HepG2 (cell line): ENCODE results near the gene UBE3B. TPM values are rescaled to one million over a fixed set of nuclear protein-coding genes. Genes with fewer than 3 reads are reported as not detected.

ENCODE experiments used
- ATAC-seq: fragments of 200-7000 bp; cut with Tn5 transposase; 3 replicates; pipeline ENCODE4 v1.9.1; 2020; ENCODE audit warnings: mild to moderate bottlenecking, moderate library complexity
- BruUV-seq: library from RNA; stranded (reverse); fragments of 400-500 nt; replicated peaks from 2 replicates; lab custom pipeline; 2021; lab: Mats Ljungman, UMichigan
- CTCF ChIA-PET: fragments of 300-600 bp; formaldehyde crosslinking; extraction: SDS; loops from one replicate; lab custom pipeline; 2021; ENCODE audit warnings: low total read pairs, inconsistent platforms, low intra/inter-chr PET ratio; lab: Yijun Ruan, JAX
- POLR2A ChIA-PET: fragments of 350-600 bp; sonication (Branson Sonifier 250); formaldehyde crosslinking; loops from one replicate; lab custom pipeline; 2020; ENCODE audit warnings: antibody characterized with exemption, inconsistent platforms; lab: Yijun Ruan, JAX
- DNase-seq: peaks from one replicate; pipeline ENCODE4 v3.0.0-alpha.2; 2015; ENCODE audit warnings: low spot score
- FAIRE-seq: peaks from 3 replicates; lab custom pipeline; 2011; peaks lifted over from hg19 to GRCh38; lab: Jason Lieb, UNC
- H2AFZ ChIP-seq: one replicate; pipeline ENCODE4 v1.6.1; 2011; ENCODE audit warnings: low read length, inconsistent platforms
- H3K27ac ChIP-seq: fragments of 300-600 bp; 3 replicates; pipeline ENCODE4 v1.8.0; 2011; ENCODE audit warnings: mixed run types, mild to moderate bottlenecking, mixed read lengths, low read length, inconsistent platforms; ENCODE audit not compliant: insufficient read depth; ENCODE audit errors: extremely low read length
- H3K27me3 ChIP-seq, 2 experiments: fragments of 200-600 bp in 1 of 2; 2 replicates in 1 of 2; 3 replicates in 1 of 2; pipeline versions ENCODE4 v1.6.0 to v1.8.0; 2011; ENCODE audit warnings: low read length in 2 of 2, mild to moderate bottlenecking in 2 of 2, moderate library complexity in 2 of 2, inconsistent platforms in 1 of 2; ENCODE audit not compliant: insufficient read depth in 2 of 2, control insufficient read depth in 1 of 2
- H3K36me3 ChIP-seq, 2 experiments: fragments of 200-600 bp in 1 of 2; replicated peaks in 1 of 2; 2 replicates in 1 of 2; 3 replicates in 1 of 2; pipeline versions ENCODE4 v1.5.1 to v1.8.0; 2011; ENCODE audit warnings: low read length in 2 of 2, inconsistent platforms in 1 of 2; ENCODE audit not compliant: insufficient read depth in 2 of 2, control insufficient read depth in 1 of 2
- H3K4me1 ChIP-seq: 2 replicates; pipeline ENCODE4 v1.5.1; 2012; ENCODE audit warnings: low read length, inconsistent platforms; ENCODE audit not compliant: insufficient read depth
- H3K4me2 ChIP-seq: 2 replicates; pipeline ENCODE4 v1.6.0; 2011; ENCODE audit warnings: low read depth, low read length, inconsistent platforms
- H3K4me3 ChIP-seq, 3 experiments: fragments of 200-600 bp in 1 of 3; sonication (generic), shearing (Covaris generic) in 1 of 3; replicated peaks in 1 of 3; 2 replicates each; pipeline ENCODE4 v1.5.1; 2011 to 2016; ENCODE audit warnings: low read length in 3 of 3, inconsistent platforms in 2 of 3, low read depth in 2 of 3, mild to moderate bottlenecking in 2 of 3, control low read depth in 1 of 3, mixed read lengths in 1 of 3; ENCODE audit not compliant: insufficient read depth in 1 of 3
- H3K79me2 ChIP-seq: one replicate; pipeline ENCODE4 v1.6.1; 2011; ENCODE audit warnings: low read length, inconsistent platforms; ENCODE audit not compliant: insufficient read depth
- H3K9ac ChIP-seq: 2 replicates; pipeline ENCODE4 v1.6.0; 2011; ENCODE audit warnings: mild to moderate bottlenecking, low read depth, low read length, inconsistent platforms; ENCODE audit not compliant: insufficient read depth
- H3K9me3 ChIP-seq: 2 replicates; pipeline ENCODE4 v1.5.1; 2012; ENCODE audit warnings: mild to moderate bottlenecking, low read length
- H4K20me1 ChIP-seq: 2 replicates; pipeline ENCODE4 v1.6.0; 2011; ENCODE audit warnings: inconsistent platforms, mild to moderate bottlenecking, low read length, moderate library complexity; ENCODE audit not compliant: insufficient read depth
- GFI1 ChIP-seq: sonication (generic); formaldehyde crosslinking; IDR thresholded peaks from 2 replicates; pipeline ENCODE4 v1.5.0; 2020; ENCODE audit warnings: missing genetic modification reagents, mild to moderate bottlenecking, borderline replicate concordance
- RFXANK ChIP-seq: IDR thresholded peaks from 2 replicates; pipeline ENCODE4 v1.6.1; 2016
- WGBS: methylation state at CpG from one replicate; pipeline ENCODE4 v1.1.6; 2017; ENCODE audit warnings: low lambda C conversion rate; 5-methylcytosine and 5-hydroxymethylcytosine counted together
- in situ Hi-C: cut with HindIII; loops from 2 replicates; pipeline ENCODE4 v1.10.0; 2017; ENCODE audit warnings: low pct_unique_long_range_greater_than_20kb; ENCODE audit not compliant: extremely low pct_ligation_motif_present
- intact Hi-C: fragments of 100-400 bp; cut with micrococcal nuclease; formaldehyde crosslinking; loops from one replicate; pipeline ENCODE4 v1.10.0; 2022; ENCODE audit not compliant: unreplicated experiment
- polyA plus RNA-seq, 8 experiments: library from polyadenylated mRNA; depleted of rRNA in 3 of 8; stranded (reverse) in 7 of 8; unstranded in 1 of 8; fragments of >200 nt; fragmentation: Illumina TruSeq in 4 of 8; extraction: Trizol in 4 of 8; gene quantifications; 2 replicates each; pipeline versions ENCODE4 v1.2.1 to v1.2.3, GENCODE V29; 2011 to 2016; ENCODE audit warnings: low read depth in 4 of 8, missing spikeins in 1 of 8, mixed read lengths in 1 of 8; ENCODE audit not compliant: insufficient read depth in 1 of 8
- total RNA-seq, 5 experiments: library from RNA; depleted of rRNA; stranded (reverse); fragments of >200 nt; fragmentation: Illumina TruSeq; extraction: Trizol; gene quantifications; 2 replicates each; pipeline ENCODE4 v1.2.3, GENCODE V29; 2016; ENCODE audit warnings: low read depth in 1 of 5

The UBE3B gene
- total and polyA plus RNA-seq, 2 of the 13 experiments (the other 11 are each of a cell fraction or from before 2014, with no cell fraction given), result 22.7 to 25.3 TPM

DNA sequence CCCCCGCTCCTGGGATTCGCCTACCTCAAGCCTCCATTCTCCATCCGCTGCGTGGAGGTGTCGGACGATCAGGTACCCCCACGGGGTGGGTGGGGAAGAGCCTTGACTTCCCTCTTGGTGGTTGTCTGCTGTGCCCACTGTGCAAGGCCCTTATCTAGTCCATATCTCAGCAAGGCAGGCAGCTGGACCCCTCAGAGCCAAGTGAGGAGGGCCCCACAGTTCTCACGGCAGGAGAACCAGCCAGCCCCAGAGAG, 56.0 kb downstream of the UBE3B start:
- no peak overlapping the region for H3K4me3 ChIP-seq
- DNase-seq (no peak), ATAC-seq (no peak), FAIRE-seq (no peak)
- no peak overlapping the region for H3K4me2 ChIP-seq
- H3K27ac ChIP-seq, result no peak overlapping the region
- H3K79me2 ChIP-seq, result no peaks in the 10 kb centered on the region
- H3K9me3 ChIP-seq, result no peaks in the 10 kb centered on the region
- no peaks in the 10 kb centered on the region for H3K27me3 ChIP-seq
- in situ Hi-C loops, result no loop called here
- peaks cover 7 to 11% of the 10 kb centered on the region in 2 experiments; a peak in 3 of 5 replicates for H3K36me3 ChIP-seq
- no peaks in the 10 kb centered on the region for H3K4me1 ChIP-seq
- no peaks in the 10 kb centered on the region for H4K20me1 ChIP-seq
- CTCF ChIA-PET, result no interaction called here
- WGBS, result no CpG with 5 or more reads among the region's 8 CpGs
- no TSS peak for BruUV-seq
- no peak for TF ChIP-seq RFXANK (CRISPR knock-in tag)
- intact Hi-C loops, result no loop called here
- H2AFZ ChIP-seq, result no peak overlapping the region
- POLR2A ChIA-PET, result no interaction called here
- H3K9ac ChIP-seq, result no peak overlapping the region

GRCh38 chr12:109534456-109534855, 57.0 kb downstream of the UBE3B start:
- Histone ChIP-seq H3K4me2 (no peak overlapping the region), H4K20me1 (no peaks in the 10 kb centered on the region), H3K4me1 (no peaks in the 10 kb centered on the region), H3K4me3 (no peak overlapping the region), H3K79me2 (no peaks in the 10 kb centered on the region), H3K27me3 (no peaks in the 10 kb centered on the region), H3K36me3 (peaks cover 6 to 10% of the 10 kb centered on the region in 2 experiments; a peak in 3 of 5 replicates), H3K9ac (no peak overlapping the region), H2AFZ (no peak overlapping the region), H3K9me3 (no peaks in the 10 kb centered on the region), H3K27ac (no peak overlapping the region)
- 98% methylated on average over 11 of the region's 15 CpGs for WGBS
- ATAC-seq (no peak), FAIRE-seq (no peak), DNase-seq (no peak)
- POLR2A ChIA-PET, result no interaction called here
- BruUV-seq, result no TSS peak
- intact Hi-C loops (no loop called here), in situ Hi-C loops (no loop called here)
- TF ChIP-seq GFI1, result no peak
- CTCF ChIA-PET, result no interaction called here
